Measurements from ENCODE around the gene KDM4B. TPM values are rescaled to one million over a fixed set of nuclear protein-coding genes. Genes with fewer than 3 reads are reported as not detected.

KDM4B gene
- total and polyA plus RNA-seq, 2 donors from 2014 or later, result 6.6 to 35.7 TPM

DNA sequence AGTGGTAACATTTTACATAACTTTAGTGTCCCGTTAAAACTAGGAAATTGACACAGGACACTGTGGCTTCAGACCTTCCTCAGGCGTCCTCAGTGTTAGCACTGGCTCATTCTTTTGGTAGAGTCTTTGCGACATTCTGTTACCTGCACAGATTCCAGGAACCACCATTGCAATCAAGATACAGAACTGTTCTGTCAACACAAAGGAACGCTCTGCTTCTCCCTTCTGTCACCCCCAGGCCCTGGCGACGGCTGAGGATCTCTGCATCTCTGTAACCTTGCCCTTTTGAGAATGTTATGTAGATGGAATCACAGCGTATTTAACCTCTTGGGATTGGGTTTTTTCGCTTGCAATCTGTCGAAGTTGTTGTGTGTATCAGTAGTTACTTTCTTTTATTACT lies 22.6 kb downstream of the KDM4B start:
- Histone ChIP-seq H3K4me1 (ENCODE audit: control insufficient read depth in 2 of 3, insufficient read depth in 2 of 3, low read depth in 1 of 3, low read length in 3 of 3) (peaks cover 0 to 12% (median 6%) of the 10 kb centered on the region in 3 donors), H3K27me3 (ENCODE audit: control insufficient read depth, insufficient read depth, low read length) (no peaks in the 10 kb centered on the region), H3K36me3 (ENCODE audit: control insufficient read depth in 2 of 3, insufficient read depth in 3 of 3, low read length in 3 of 3) (no peaks in the 10 kb centered on the region), H3K9me3 (ENCODE audit: control insufficient read depth in 2 of 3, insufficient read depth in 1 of 3, low read length in 3 of 3) (no peaks in the 10 kb centered on the region), H3K27ac (ENCODE audit: low read depth in 2 of 2, low read length in 2 of 2) (no peak overlapping the region), H3K4me3 (ENCODE audit: low read length in 3 of 3) (no peak overlapping the region), H3K9ac (ENCODE audit: low read length in 3 of 3) (no peak overlapping the region)
- TF ChIP-seq, protein P1, sequence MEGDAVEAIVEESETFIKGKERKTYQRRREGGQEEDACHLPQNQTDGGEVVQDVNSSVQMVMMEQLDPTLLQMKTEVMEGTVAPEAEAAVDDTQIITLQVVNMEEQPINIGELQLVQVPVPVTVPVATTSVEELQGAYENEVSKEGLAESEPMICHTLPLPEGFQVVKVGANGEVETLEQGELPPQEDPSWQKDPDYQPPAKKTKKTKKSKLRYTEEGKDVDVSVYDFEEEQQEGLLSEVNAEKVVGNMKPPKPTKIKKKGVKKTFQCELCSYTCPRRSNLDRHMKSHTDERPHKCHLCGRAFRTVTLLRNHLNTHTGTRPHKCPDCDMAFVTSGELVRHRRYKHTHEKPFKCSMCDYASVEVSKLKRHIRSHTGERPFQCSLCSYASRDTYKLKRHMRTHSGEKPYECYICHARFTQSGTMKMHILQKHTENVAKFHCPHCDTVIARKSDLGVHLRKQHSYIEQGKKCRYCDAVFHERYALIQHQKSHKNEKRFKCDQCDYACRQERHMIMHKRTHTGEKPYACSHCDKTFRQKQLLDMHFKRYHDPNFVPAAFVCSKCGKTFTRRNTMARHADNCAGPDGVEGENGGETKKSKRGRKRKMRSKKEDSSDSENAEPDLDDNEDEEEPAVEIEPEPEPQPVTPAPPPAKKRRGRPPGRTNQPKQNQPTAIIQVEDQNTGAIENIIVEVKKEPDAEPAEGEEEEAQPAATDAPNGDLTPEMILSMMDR (IDR thresholded peaks at IDR 0.05; ENCODE audit: borderline replicate concordance, extremely low read depth, insufficient read depth), result no peak
- DNase-seq (no peak), FAIRE-seq (no peak)
- intact Hi-C loops (cut with DNase I), result no loop called here

DNA sequence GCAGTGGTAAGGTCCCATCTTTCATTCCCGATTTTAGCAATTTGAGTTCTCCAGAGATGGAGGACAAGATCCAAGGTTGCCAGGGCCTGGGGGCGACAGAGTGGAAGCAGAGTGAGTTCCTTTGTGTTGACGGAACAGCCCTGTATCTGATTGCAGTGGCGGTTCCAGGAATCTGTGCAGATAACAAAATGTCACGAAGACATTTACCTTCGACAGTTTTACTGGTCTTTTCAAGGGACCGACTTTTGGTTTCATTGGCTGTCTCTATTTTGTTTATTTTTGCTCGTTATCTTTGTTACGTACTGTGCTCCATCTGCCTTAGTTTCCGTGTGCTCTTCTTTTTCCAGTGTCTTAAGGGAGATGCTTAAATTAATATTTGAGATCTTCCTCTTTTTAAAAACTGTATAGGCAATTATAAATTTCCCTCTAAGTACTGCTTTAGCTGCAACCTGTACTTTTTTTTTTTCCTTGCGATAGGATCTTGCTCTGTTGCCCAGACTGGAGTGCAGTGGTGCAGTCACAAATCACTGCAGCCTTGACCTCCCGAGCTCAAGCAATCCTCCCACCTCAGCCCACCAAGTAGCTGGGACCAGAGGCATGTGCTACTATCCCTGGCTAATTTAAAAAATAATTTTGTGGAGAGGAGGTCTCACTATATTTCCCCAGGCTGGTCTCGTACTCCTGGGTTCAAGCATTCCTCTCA lies 23.2 kb downstream of the KDM4B start:
- DNase-seq, result no peak
- no peak for FAIRE-seq
- intact Hi-C loops (cut with DNase I), result no loop called here

DNA sequence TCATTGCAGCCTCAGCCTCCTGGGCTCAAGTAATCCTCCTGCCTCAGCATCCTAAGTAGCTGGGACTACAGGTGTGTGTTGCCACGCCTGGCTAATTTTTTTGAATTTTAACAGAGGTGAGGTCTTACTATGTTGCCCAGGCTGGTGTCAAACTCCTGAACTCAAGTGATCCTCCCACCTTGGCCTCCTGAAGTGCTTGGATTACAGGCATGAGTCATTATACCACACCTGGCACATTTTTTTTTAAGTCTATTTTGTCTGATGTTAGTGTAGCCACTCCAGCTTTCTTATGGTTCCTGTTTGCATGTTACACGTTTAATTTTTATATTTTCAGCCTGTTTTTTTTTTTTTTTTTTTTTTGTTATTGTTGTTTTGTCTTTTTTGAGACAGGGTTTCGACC lies 24.8 kb downstream of the KDM4B start:
- DNase-seq (no peak), FAIRE-seq (no peak)
- Histone ChIP-seq H3K9me3 (ENCODE audit: control insufficient read depth in 2 of 3, insufficient read depth in 1 of 3, low read length in 3 of 3) (no peaks in the 10 kb centered on the region), H3K36me3 (ENCODE audit: control insufficient read depth in 2 of 3, insufficient read depth in 3 of 3, low read length in 3 of 3) (no peaks in the 10 kb centered on the region), H3K27me3 (ENCODE audit: control insufficient read depth, insufficient read depth, low read length) (no peaks in the 10 kb centered on the region), H3K27ac (ENCODE audit: low read depth in 2 of 2, low read length in 2 of 2) (no peak overlapping the region), H3K9ac (ENCODE audit: low read length in 3 of 3) (no peak overlapping the region), H3K4me1 (ENCODE audit: control insufficient read depth in 2 of 3, insufficient read depth in 2 of 3, low read depth in 1 of 3, low read length in 3 of 3) (peaks cover 0 to 6% (median 0%) of the 10 kb centered on the region in 3 donors), H3K4me3 (ENCODE audit: low read length in 3 of 3) (no peak overlapping the region)
- intact Hi-C loops (cut with DNase I), result no loop called here
- TF ChIP-seq, protein P1 (IDR thresholded peaks at IDR 0.05; ENCODE audit: borderline replicate concordance, extremely low read depth, insufficient read depth), result no peak

More for the DNA sequence above, 23.2 kb downstream of the KDM4B start:
- no peak overlapping the region for H3K4me3 ChIP-seq (ENCODE audit: low read length in 3 of 3)
- H3K4me1 ChIP-seq (ENCODE audit: control insufficient read depth in 2 of 3, insufficient read depth in 2 of 3, low read depth in 1 of 3, low read length in 3 of 3), result peaks cover 0 to 11% (median 5%) of the 10 kb centered on the region in 3 donors
- no peaks in the 10 kb centered on the region for H3K36me3 ChIP-seq (ENCODE audit: control insufficient read depth in 2 of 3, insufficient read depth in 3 of 3, low read length in 3 of 3)
- H3K9me3 ChIP-seq (ENCODE audit: control insufficient read depth in 2 of 3, insufficient read depth in 1 of 3, low read length in 3 of 3), result no peaks in the 10 kb centered on the region
- TF ChIP-seq, protein P1 (IDR thresholded peaks at IDR 0.05; ENCODE audit: borderline replicate concordance, extremely low read depth, insufficient read depth), result no peak
- no peak overlapping the region for H3K9ac ChIP-seq (ENCODE audit: low read length in 3 of 3)
- H3K27ac ChIP-seq (ENCODE audit: low read depth in 2 of 2, low read length in 2 of 2), result no peak overlapping the region
- H3K27me3 ChIP-seq (ENCODE audit: control insufficient read depth, insufficient read depth, low read length), result no peaks in the 10 kb centered on the region
